ENCODE measurements around the gene MDC1.

DNA sequence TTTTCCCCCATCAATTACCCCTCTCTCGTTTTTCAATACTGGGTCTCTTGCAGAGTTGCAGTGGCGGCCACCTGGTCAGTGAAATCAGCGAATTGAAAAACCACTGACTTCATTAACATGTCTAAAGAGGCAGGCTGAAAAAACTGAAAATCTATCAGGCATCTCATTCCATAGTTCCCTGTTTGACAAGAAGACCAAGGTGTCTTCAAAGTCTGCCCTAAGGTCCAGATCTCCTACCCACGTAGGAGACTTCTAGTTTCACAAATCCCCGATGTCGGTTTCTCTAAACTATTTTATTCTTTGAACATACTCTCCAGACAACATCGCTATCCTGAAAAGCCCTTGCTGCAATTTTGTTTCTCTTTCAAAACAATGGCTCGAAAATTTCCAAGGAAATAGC, 2.3 kb upstream of the MDC1 start:
- TF ChIP-seq POLR2A (IDR thresholded peaks at IDR 0.05): no peak
- TF ChIP-seq, protein P1, sequence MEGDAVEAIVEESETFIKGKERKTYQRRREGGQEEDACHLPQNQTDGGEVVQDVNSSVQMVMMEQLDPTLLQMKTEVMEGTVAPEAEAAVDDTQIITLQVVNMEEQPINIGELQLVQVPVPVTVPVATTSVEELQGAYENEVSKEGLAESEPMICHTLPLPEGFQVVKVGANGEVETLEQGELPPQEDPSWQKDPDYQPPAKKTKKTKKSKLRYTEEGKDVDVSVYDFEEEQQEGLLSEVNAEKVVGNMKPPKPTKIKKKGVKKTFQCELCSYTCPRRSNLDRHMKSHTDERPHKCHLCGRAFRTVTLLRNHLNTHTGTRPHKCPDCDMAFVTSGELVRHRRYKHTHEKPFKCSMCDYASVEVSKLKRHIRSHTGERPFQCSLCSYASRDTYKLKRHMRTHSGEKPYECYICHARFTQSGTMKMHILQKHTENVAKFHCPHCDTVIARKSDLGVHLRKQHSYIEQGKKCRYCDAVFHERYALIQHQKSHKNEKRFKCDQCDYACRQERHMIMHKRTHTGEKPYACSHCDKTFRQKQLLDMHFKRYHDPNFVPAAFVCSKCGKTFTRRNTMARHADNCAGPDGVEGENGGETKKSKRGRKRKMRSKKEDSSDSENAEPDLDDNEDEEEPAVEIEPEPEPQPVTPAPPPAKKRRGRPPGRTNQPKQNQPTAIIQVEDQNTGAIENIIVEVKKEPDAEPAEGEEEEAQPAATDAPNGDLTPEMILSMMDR (IDR thresholded peaks at IDR 0.05): no peak
- no peak for TF ChIP-seq POLR2AphosphoS5 (IDR thresholded peaks at IDR 0.05)

All from sigmoid colon (tissue), 4 donors.